ENCODE measurements around the gene NDOR1. TPM values are rescaled to one million over a fixed set of nuclear protein-coding genes. Genes with fewer than 3 reads are reported as not detected.

NDOR1 gene
- total RNA-seq, 1 donor from 2014 or later: 31.6 TPM

- no peaks in the 10 kb centered on the region for H3K36me3 Mint-ChIP-seq (ENCODE audit: unreplicated experiment)
- H3K27ac Mint-ChIP-seq (ENCODE audit: unreplicated experiment): no peak overlapping the region
- H3K4me1 Mint-ChIP-seq (ENCODE audit: low read depth, unreplicated experiment): no peaks in the 10 kb centered on the region
- peaks cover 3% of the 10 kb centered on the region for H3K27me3 Mint-ChIP-seq (ENCODE audit: unreplicated experiment)
- H3K4me3 Mint-ChIP-seq (ENCODE audit: unreplicated experiment): no peak overlapping the region
- TF ChIP-seq CTCF (IDR thresholded peaks at IDR 0.05; ENCODE audit: partially characterized antibody, unreplicated experiment): no peak
- no peak for DNase-seq
- H3K9me3 Mint-ChIP-seq (ENCODE audit: unreplicated experiment): peaks cover 7% of the 10 kb centered on the region
Measured at GRCh38 chr9:137264067-137264466, 58.6 kb downstream of the NDOR1 start.

GRCh38 chr9:137265496-137266161, 60.1 kb downstream of the NDOR1 start:
- TF ChIP-seq CTCF (IDR thresholded peaks at IDR 0.05; ENCODE audit: partially characterized antibody, unreplicated experiment): no peak
- Mint-ChIP-seq H3K4me1 (ENCODE audit: low read depth, unreplicated experiment) (no peaks in the 10 kb centered on the region), H3K36me3 (ENCODE audit: unreplicated experiment) (no peaks in the 10 kb centered on the region), H3K4me3 (ENCODE audit: unreplicated experiment) (no peak overlapping the region), H3K27me3 (ENCODE audit: unreplicated experiment) (peaks cover 3% of the 10 kb centered on the region), H3K9me3 (ENCODE audit: unreplicated experiment) (peaks cover 7% of the 10 kb centered on the region), H3K27ac (ENCODE audit: unreplicated experiment) (no peak overlapping the region)
- DNase-seq: no peak

GRCh38 chr9:137266162-137266527, 60.6 kb downstream of the NDOR1 start:
- TF ChIP-seq CTCF (IDR thresholded peaks at IDR 0.05; ENCODE audit: partially characterized antibody, unreplicated experiment): no peak
- Mint-ChIP-seq H3K27me3 (ENCODE audit: unreplicated experiment) (peaks cover 3% of the 10 kb centered on the region), H3K27ac (ENCODE audit: unreplicated experiment) (no peak overlapping the region), H3K4me1 (ENCODE audit: low read depth, unreplicated experiment) (no peaks in the 10 kb centered on the region), H3K36me3 (ENCODE audit: unreplicated experiment) (no peaks in the 10 kb centered on the region), H3K9me3 (ENCODE audit: unreplicated experiment) (peaks cover 7% of the 10 kb centered on the region), H3K4me3 (ENCODE audit: unreplicated experiment) (no peak overlapping the region)
- no peak for DNase-seq

Small RNAs within 50 kb of the gene (microRNA-seq; reads per million reads assigned to microRNA genes)
- gene MIR3621 (ENCODE audit: unreplicated experiment): not detected

Other genes starting within 250 kb of the NDOR1 start
- not detected for gene PTGDS, start 228.2 kb upstream of the NDOR1 start, total RNA-seq (ENCODE audit: unreplicated experiment)
- not detected for gene LCNL1, start 222.7 kb upstream of the NDOR1 start, total RNA-seq (ENCODE audit: unreplicated experiment)
- 50.7 TPM for gene PAXX, start 213.3 kb upstream of the NDOR1 start, total RNA-seq (ENCODE audit: unreplicated experiment)
- not detected for gene CLIC3, start 209.1 kb upstream of the NDOR1 start, total RNA-seq (ENCODE audit: unreplicated experiment)
- 70.7 TPM for gene ABCA2, start 177.5 kb upstream of the NDOR1 start, total RNA-seq (ENCODE audit: unreplicated experiment)
- gene FUT7, start 173.6 kb upstream of the NDOR1 start, total RNA-seq (ENCODE audit: unreplicated experiment): 0.20 TPM
- gene NPDC1, start 159.5 kb upstream of the NDOR1 start, total RNA-seq (ENCODE audit: unreplicated experiment): 260 TPM
- 0.69 TPM for gene ENTPD2, start 151.6 kb upstream of the NDOR1 start, total RNA-seq (ENCODE audit: unreplicated experiment)
- 13.5 TPM for gene SAPCD2, start 135.1 kb upstream of the NDOR1 start, total RNA-seq (ENCODE audit: unreplicated experiment)
- gene UAP1L1, start 128.2 kb upstream of the NDOR1 start, total RNA-seq (ENCODE audit: unreplicated experiment): 5.1 TPM
- 59.8 TPM for gene MAN1B1, start 118.7 kb upstream of the NDOR1 start, total RNA-seq (ENCODE audit: unreplicated experiment)
- 30.8 TPM for gene DPP7, start 91.0 kb upstream of the NDOR1 start, total RNA-seq (ENCODE audit: unreplicated experiment)
- 5.5 TPM for gene GRIN1, start 66.5 kb upstream of the NDOR1 start, total RNA-seq (ENCODE audit: unreplicated experiment)
- 0.98 TPM for gene LRRC26, start 35.6 kb upstream of the NDOR1 start, total RNA-seq (ENCODE audit: unreplicated experiment)
- gene TMEM210, start 33.6 kb upstream of the NDOR1 start, total RNA-seq (ENCODE audit: unreplicated experiment): not detected
- gene ANAPC2, start 17.1 kb upstream of the NDOR1 start, total RNA-seq (ENCODE audit: unreplicated experiment): 72.9 TPM
- gene SSNA1, start 17.0 kb upstream of the NDOR1 start, total RNA-seq (ENCODE audit: unreplicated experiment): 37.3 TPM
- gene TPRN, start 5.0 kb upstream of the NDOR1 start, total RNA-seq (ENCODE audit: unreplicated experiment): 9.6 TPM
- 36.5 TPM for gene TMEM203, start 52 bp upstream of the NDOR1 start, total RNA-seq (ENCODE audit: unreplicated experiment)
- 24.8 TPM for gene RNF208, start 16.5 kb downstream of the NDOR1 start, total RNA-seq (ENCODE audit: unreplicated experiment)
- 2.1 TPM for gene CYSRT1, start 19.5 kb downstream of the NDOR1 start, total RNA-seq (ENCODE audit: unreplicated experiment)
- 0.39 TPM for gene RNF224, start 21.8 kb downstream of the NDOR1 start, total RNA-seq (ENCODE audit: unreplicated experiment)
- gene SLC34A3, start 25.2 kb downstream of the NDOR1 start, total RNA-seq (ENCODE audit: unreplicated experiment): not detected
- 192 TPM for gene TUBB4B, start 35.6 kb downstream of the NDOR1 start, total RNA-seq (ENCODE audit: unreplicated experiment)
- gene STPG3, start 45.6 kb downstream of the NDOR1 start, total RNA-seq (ENCODE audit: unreplicated experiment): not detected
- 48.5 TPM for gene NELFB, start 49.6 kb downstream of the NDOR1 start, total RNA-seq (ENCODE audit: unreplicated experiment)
- gene TOR4A, start 72.0 kb downstream of the NDOR1 start, total RNA-seq (ENCODE audit: unreplicated experiment): 1.5 TPM
- gene NRARP, start 96.6 kb downstream of the NDOR1 start, total RNA-seq (ENCODE audit: unreplicated experiment): 15.2 TPM
- 24.5 TPM for gene EXD3, start 217.5 kb downstream of the NDOR1 start, total RNA-seq (ENCODE audit: unreplicated experiment)
- 2.6 TPM for gene NOXA1, start 217.7 kb downstream of the NDOR1 start, total RNA-seq (ENCODE audit: unreplicated experiment)
- gene ENTPD8, start 235.7 kb downstream of the NDOR1 start, total RNA-seq (ENCODE audit: unreplicated experiment): 1.0 TPM